Activated CD8-positive, alpha-beta memory T cell treated with anti-CD3 and anti-CD28 coated beads, Interleukin-2, amount 50 U/mL, for 4 hours (primary cell): Measurements from ENCODE around the gene CCDC152.
"Not testable (repeated sequence)": the region's sequence is repeated elsewhere in the genome, so short reads cannot be mapped to it uniquely, and the experiment has no call there.

Source experiments
- DNase-seq: peaks from one replicate; pipeline ENCODE4 v3.0.0-alpha.2; 2020

CCDC152 gene

GRCh38 chr5:42756606-42757601 lies at the start of gene CCDC152:
TSS of gene CCDC152 (plus strand) at chr5:42756818. CDS start at chr5:42759122, 2,304 bp downstream.
- DNase-seq: peak; percentile 63

DNA sequence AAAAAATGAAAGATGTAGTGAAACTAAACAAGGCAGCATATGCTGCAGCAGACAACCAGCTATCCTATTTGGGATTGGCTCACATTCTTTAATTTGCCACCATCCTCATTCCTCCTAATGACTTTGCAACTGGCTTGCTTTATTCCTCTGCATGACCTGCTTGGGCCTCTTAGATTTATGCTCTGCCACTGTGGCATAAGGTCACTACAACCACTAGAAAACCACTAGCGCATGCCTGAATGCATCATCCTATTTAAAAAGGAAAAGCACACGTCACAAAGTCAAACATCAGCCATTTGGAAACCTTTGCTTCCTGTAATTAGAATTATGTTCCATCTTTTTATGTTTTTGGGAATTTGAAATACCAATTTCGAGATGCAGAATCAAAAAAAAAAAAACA lies 40.8 kb upstream of the CCDC152 start:
- DNase-seq: no peak

DNA sequence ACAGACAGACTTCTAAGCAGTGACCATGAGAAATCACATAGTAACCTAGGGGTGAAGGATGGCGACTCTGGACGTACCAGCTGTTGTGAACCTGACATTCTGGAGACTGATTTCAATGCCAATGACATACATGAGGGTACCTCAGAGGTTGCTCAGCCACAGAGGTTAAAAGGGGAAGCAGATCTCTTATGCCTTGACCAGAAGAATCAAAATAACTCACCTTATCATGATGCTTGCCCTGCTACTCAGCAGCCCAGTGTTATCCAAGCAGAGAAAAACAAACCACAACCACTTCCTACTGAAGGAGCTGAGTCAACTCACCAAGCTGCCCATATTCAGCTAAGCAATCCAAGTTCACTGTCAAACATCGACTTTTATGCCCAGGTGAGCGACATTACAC lies 38.0 kb upstream of the CCDC152 start:
- no peak for DNase-seq

- DNase-seq: no peak
Measured at GRCh38 chr5:42719034-42719433, 37.6 kb upstream of the CCDC152 start.

DNA sequence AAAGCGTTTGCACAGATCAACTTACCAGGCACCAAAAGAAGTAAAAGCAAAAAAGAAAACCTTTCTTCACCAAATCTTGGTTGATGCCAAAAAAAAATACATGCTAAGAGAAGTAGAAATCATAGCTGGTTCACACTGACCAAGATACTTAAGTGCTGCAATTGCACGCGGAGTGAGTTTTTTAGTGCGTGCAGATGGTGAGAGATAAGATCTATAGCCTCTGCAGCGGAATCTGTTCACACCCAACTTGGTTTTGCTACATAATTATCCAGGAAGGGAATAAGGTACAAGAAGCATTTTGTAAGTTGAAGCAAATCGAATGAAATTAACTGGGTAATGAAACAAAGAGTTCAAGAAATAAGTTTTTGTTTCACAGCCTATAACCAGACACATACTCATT lies 36.4 kb upstream of the CCDC152 start:
- no peak for DNase-seq

DNA sequence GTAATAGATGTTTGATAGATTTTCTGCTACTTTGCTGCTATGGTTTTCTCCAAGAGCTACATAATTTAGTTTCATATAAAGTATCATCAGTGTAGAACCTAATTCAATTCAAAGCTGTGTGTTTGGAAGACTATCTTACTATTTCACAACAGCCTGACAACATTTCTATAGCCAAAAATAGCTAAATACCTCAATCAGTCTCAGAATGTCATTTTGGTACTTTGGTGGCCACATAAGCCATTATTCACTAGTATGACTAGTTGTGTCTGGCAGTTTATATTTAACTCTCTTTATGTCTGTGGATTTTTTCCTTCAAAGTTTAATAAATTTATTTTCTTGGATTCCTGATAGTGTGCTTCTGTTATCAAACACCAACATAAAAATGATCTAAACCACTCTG lies 35.1 kb upstream of the CCDC152 start:
- DNase-seq: no peak

GRCh38 chr5:42734531-42735058 lies 22.0 kb upstream of the CCDC152 start:
- not testable (repeated sequence) for DNase-seq

DNA sequence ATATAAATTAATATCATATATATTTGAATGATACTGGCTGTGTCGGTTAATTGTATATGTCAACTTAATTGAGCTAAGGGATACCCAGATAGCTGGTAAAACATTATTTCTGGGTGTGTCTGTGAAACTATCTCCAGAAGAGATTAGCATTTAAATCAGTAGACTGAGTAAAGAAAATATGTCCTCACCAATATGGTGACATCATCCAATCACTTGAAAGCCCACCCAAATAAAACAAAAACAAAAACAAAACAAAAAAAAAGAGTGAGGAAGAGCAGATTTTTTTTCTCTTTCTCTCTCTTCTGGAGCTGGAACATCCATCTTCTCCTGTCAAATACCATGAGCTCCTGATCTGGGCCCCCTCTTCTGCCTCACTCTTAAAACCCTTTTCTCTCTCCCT lies 15.7 kb upstream of the CCDC152 start:
- DNase-seq: no peak

DNA sequence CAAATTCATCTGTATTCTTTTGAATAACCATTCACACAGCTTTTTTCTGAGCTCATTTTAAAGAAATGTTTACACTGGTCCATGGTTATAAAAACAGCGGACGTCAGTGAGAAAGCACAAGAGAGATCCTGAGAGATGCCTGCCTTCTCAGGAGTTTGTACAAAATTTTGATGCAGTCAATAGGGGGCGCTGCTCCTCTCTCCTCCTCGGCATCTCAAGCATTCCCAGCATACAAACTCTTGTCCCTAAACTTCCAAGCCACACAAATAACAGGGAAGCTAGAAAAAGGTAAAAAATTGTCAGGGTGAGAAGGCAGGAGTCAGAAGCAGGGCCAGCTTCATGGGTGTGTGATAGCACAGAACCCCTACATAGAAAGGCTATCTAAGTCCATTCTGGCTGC lies 11.2 kb upstream of the CCDC152 start:
- DNase-seq: no peak

DNA sequence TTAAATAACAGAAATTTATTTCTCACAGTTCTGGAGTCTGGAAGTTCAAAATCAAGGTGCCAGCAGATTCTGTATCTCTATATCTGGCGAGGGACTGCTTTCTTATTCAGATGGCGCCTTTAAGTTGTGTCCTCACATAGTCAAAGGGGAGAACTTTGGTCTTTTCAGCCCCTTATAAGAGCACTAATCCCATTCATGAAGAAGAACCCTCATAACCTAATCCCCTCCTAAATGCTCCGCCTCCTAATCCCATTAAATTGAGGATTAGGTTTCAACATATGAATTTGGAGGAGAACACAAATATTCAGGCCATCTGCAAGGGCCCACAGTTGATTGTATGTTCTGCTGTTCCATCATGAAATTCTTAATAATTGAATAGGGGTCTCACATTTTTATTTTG lies 10.8 kb upstream of the CCDC152 start:
- DNase-seq: no peak

- no peak for DNase-seq
Measured at GRCh38 chr5:42749020-42749419, 7.6 kb upstream of the CCDC152 start.

- DNase-seq: no peak
Measured at GRCh38 chr5:42750507-42750906, 6.1 kb upstream of the CCDC152 start.

DNA sequence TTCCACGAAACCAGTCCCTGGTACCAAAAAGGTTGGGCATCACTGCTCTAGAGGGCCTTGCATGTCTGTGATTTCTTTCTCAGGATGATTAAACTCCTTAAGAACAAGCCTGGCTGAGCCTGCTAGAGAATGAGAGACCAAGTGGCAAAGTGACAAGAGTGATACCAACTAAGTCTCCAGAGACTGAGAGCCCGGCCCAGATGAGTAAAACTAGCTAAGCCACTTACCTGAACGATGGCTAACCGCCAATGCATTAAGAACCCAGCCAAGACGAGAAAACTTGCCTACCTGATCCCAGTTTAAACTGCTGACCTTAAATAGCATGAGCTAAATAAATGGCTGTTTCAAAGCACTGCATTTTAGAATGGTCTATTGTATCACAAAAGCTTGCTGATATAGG lies 5.6 kb upstream of the CCDC152 start:
- DNase-seq: no peak

GRCh38 chr5:42753099-42753498 lies 3.5 kb upstream of the CCDC152 start:
- DNase-seq: no peak

DNA sequence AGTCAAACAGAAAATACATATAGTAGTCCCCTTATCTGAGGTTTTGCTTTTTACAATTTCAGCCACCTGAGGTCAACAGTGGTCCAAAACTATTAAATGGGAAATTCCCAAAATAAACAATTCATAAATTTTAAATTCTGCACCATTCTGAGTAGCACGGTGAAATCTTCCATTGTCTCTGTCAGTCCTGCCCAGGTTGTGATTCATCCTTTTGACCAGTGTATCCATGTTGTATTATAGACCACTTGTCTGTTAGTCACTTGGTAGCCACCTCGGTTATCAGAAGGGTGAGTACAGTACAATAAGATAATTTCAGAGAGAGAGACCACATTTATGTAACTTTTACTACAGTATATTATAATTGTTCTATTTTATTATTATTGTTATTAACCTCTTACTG lies 2.8 kb downstream of the CCDC152 start:
- DNase-seq: no peak

DNA sequence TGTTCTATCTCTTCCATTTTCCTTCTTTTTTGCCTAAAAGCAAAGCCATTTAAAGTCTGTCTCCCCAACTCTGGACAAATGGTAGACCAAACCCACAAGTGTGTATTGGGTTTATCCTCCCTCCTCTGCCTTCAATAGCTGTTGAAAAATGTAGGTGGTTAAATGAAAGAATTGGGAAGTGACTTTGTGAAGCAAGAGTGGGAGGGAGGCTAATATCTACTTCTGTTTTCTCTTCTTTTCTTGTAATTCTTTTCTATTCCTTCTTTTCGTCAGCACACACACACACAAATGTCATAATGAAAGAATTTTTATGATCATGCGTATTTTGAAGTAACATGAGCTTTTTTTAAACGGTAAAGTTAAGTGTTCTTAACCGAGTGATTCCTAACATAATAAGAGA lies 3.8 kb downstream of the CCDC152 start:
- no peak for DNase-seq

GRCh38 chr5:42761791-42762190 lies 5.2 kb downstream of the CCDC152 start:
- no peak for DNase-seq

- no peak for DNase-seq
Measured at GRCh38 chr5:42767491-42768105, 11.0 kb downstream of the CCDC152 start.

DNA sequence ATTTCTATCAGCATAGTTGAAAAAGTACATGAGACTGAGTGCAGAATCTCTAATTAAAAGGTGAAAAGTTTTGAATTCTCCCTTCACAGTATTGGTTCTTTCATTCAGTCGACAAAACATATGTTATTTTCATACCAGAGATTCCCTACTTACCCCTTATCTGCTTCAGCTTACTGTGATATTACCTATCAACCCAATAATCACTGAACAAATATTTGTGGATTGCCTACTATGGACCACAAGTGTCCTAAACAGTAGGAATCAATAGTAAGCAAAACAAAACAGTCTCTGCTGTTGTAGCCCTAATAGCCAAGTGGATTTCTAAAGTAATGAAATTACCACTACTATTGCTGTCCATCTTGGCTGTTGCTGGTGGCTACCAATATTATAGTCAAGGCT lies 11.5 kb downstream of the CCDC152 start:
- no peak for DNase-seq

- DNase-seq: no peak
Measured at GRCh38 chr5:42770003-42770402, 13.4 kb downstream of the CCDC152 start.

- no peak for DNase-seq
Measured at GRCh38 chr5:42772265-42772993, 15.8 kb downstream of the CCDC152 start.

- no peak for DNase-seq
Measured at GRCh38 chr5:42779083-42779482, 22.5 kb downstream of the CCDC152 start.

- no peak for DNase-seq
Measured at GRCh38 chr5:42781584-42781983, 25.0 kb downstream of the CCDC152 start.
